ENCODE measurements around the gene ART5. TPM values are rescaled to one million over a fixed set of nuclear protein-coding genes. Genes with fewer than 3 reads are reported as not detected.

Gene ART5
- total RNA-seq, 1 experiment from 2014 or later, result 4.5 TPM

DNA sequence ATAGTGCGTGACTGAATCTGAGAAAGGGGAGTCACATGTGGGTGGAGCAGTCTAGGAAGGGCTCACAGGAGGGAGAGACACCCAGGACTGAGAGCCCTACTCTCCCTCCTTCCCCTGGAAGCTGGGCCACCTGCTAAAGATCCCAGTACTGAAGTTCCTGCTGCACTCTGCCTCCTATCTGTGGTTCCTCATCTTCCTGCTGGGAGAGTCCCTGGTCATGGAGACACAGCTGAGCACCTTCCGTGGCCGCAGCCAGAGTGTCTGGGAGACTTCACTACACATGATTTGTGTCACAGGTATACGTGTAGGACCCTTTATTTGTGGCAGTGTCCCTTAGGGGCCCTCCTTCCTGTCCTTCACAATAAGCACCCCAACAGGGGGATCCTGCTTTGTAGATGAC is 19.3 kb downstream of the ART5 start:
- TF ChIP-seq NR3C1 (CRISPR knock-in tag; conservative IDR thresholded peaks at IDR 0.05; ENCODE audit: low read depth) (no peak), FOXJ3 (CRISPR knock-in tag; IDR thresholded peaks at IDR 0.05; ENCODE audit: borderline replicate concordance) (no peak), ETV6 (CRISPR knock-in tag; IDR thresholded peaks at IDR 0.05) (no peak), ZNF423 (CRISPR knock-in tag; IDR thresholded peaks at IDR 0.05) (no peak), SOX15 (CRISPR knock-in tag; IDR thresholded peaks at IDR 0.05) (no peak), TEAD1 (CRISPR knock-in tag; IDR thresholded peaks at IDR 0.05) (no peak), KAT7 (CRISPR knock-in tag; IDR thresholded peaks at IDR 0.05; ENCODE audit: borderline replicate concordance) (no peak)
- TF ChIP-seq, protein P1, sequence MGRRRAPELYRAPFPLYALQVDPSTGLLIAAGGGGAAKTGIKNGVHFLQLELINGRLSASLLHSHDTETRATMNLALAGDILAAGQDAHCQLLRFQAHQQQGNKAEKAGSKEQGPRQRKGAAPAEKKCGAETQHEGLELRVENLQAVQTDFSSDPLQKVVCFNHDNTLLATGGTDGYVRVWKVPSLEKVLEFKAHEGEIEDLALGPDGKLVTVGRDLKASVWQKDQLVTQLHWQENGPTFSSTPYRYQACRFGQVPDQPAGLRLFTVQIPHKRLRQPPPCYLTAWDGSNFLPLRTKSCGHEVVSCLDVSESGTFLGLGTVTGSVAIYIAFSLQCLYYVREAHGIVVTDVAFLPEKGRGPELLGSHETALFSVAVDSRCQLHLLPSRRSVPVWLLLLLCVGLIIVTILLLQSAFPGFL (CRISPR knock-in tag; IDR thresholded peaks at IDR 0.05; ENCODE audit: borderline replicate concordance), result no peak
- TF ChIP-seq, protein P2, sequence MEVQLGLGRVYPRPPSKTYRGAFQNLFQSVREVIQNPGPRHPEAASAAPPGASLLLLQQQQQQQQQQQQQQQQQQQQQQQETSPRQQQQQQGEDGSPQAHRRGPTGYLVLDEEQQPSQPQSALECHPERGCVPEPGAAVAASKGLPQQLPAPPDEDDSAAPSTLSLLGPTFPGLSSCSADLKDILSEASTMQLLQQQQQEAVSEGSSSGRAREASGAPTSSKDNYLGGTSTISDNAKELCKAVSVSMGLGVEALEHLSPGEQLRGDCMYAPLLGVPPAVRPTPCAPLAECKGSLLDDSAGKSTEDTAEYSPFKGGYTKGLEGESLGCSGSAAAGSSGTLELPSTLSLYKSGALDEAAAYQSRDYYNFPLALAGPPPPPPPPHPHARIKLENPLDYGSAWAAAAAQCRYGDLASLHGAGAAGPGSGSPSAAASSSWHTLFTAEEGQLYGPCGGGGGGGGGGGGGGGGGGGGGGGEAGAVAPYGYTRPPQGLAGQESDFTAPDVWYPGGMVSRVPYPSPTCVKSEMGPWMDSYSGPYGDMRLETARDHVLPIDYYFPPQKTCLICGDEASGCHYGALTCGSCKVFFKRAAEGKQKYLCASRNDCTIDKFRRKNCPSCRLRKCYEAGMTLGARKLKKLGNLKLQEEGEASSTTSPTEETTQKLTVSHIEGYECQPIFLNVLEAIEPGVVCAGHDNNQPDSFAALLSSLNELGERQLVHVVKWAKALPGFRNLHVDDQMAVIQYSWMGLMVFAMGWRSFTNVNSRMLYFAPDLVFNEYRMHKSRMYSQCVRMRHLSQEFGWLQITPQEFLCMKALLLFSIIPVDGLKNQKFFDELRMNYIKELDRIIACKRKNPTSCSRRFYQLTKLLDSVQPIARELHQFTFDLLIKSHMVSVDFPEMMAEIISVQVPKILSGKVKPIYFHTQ (CRISPR knock-in tag; IDR thresholded peaks at IDR 0.05), result no peak
- TF ChIP-seq, protein P3, sequence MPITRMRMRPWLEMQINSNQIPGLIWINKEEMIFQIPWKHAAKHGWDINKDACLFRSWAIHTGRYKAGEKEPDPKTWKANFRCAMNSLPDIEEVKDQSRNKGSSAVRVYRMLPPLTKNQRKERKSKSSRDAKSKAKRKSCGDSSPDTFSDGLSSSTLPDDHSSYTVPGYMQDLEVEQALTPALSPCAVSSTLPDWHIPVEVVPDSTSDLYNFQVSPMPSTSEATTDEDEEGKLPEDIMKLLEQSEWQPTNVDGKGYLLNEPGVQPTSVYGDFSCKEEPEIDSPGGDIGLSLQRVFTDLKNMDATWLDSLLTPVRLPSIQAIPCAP (CRISPR knock-in tag; IDR thresholded peaks at IDR 0.05), result no peak
- Mint-ChIP-seq H3K4me3 (no peak overlapping the region), H3K27ac (no peak overlapping the region), H3K4me1 (peaks cover 6% of the 10 kb centered on the region), H3K27me3 (ENCODE audit: low read depth) (no peaks in the 10 kb centered on the region), H3K9me3 (no peaks in the 10 kb centered on the region), H3K36me3 (no peaks in the 10 kb centered on the region)
- no peak for ATAC-seq
- POLR2A ChIA-PET, result no interaction called here
- no peak for DNase-seq (ENCODE audit: low spot score)
- CTCF ChIA-PET, result no interaction called here

DNA sequence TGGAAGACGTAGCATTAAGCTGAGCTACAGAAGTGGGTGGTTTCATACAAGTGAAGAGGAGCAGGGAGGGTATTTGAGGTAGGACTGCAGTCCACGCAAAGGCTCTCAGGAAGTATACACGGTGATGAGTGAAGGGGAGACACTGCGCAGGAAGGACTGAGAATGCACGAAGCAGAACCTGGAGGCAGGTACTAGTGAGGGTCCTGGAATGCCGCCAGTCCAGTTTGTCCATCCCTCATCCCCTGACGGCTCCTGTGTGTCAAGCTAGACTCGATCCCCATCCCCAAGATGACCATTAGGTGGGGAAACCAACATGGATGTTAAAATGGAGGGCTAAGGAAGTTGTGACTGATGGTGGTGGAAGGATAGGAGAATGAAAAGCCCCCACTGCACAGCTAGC is 23.8 kb downstream of the ART5 start:
- no peak; the same call in 1 of the 2 replicates for ATAC-seq
- no peaks in the 10 kb centered on the region for H3K9me3 Mint-ChIP-seq
- TF ChIP-seq OVOL2 (CRISPR knock-in tag; IDR thresholded peaks at IDR 0.05; ENCODE audit: borderline replicate concordance), result no peak
- TF ChIP-seq, protein P4, sequence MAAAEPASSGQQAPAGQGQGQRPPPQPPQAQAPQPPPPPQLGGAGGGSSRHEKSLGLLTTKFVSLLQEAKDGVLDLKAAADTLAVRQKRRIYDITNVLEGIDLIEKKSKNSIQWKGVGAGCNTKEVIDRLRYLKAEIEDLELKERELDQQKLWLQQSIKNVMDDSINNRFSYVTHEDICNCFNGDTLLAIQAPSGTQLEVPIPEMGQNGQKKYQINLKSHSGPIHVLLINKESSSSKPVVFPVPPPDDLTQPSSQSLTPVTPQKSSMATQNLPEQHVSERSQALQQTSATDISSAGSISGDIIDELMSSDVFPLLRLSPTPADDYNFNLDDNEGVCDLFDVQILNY (CRISPR knock-in tag; IDR thresholded peaks at IDR 0.05), result no peak
- TF ChIP-seq GTF2I (CRISPR knock-in tag; conservative IDR thresholded peaks at IDR 0.05), result no peak
- no peak for TF ChIP-seq ZNF219 (CRISPR knock-in tag; IDR thresholded peaks at IDR 0.05; ENCODE audit: borderline replicate concordance)
- no peaks in the 10 kb centered on the region for H3K36me3 Mint-ChIP-seq
- no peak overlapping the region for H3K4me3 Mint-ChIP-seq
- H3K27ac Mint-ChIP-seq, result peak overlapping the region; percentile 6; the same call in 1 of the 2 replicates
- CTCF ChIA-PET, result interaction anchor here (1.4 kb wide), 1 partner anchor 8 kb away, joined by 6 read pairs; no protein-coding TSS in a partner anchor
- H3K4me1 Mint-ChIP-seq, result peaks cover 14% of the 10 kb centered on the region
- DNase-seq (ENCODE audit: low spot score), result no peak
- peaks cover 3% of the 10 kb centered on the region; the same call in 1 of the 2 replicates for H3K27me3 Mint-ChIP-seq (ENCODE audit: low read depth)
- POLR2A ChIA-PET, result interaction anchor here (0.8 kb wide), 1 partner anchor 10 kb away, joined by 4 read pairs; no protein-coding TSS in a partner anchor

DNA sequence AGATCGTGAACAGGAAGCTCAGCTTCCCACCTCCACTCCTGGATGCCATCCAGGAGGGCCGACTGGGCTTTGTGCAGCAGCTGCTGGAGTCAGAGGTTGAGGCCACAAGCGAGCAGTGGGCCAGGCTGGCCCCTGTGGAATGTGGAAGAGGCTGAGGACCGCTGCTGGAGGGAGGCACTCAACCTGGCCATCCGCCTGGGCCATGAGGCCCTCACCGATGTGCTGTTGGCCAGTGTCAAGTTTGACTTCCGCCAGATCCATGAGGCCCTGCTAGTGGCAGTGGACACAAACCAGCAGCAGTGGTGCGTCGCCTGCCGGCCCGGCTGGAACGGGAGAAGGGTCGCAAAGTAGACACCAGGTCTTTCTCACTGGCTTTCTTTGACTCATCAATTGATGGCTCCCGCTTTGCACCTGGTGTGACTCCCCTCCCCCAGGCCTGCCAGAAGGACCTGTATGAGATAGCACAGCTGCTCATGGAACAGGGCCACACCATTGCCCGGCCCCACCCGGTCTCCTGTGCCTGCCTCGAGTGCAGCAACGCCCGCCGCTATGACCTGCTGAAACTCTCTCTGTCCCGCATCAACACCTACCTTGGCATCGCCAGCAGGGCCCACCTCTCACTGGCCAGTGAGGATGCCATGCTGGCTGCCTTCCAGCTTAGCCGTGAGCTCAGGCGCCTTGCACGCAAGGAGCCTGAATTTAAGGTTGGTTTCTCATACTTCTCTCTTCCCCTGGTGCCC is 24.9 kb downstream of the ART5 start:
- Mint-ChIP-seq H3K4me3 (no peak overlapping the region), H3K36me3 (no peaks in the 10 kb centered on the region), H3K9me3 (peaks cover 6% of the 10 kb centered on the region), H3K4me1 (peaks cover 14% of the 10 kb centered on the region), H3K27ac (no peak overlapping the region), H3K27me3 (ENCODE audit: low read depth) (peaks cover 3% of the 10 kb centered on the region; the same call in 1 of the 2 replicates)
- ChIA-PET POLR2A (no interaction called here), CTCF (no interaction called here)
- ATAC-seq, result no peak
- no peak for DNase-seq (ENCODE audit: low spot score)
- no peak for TF ChIP-seq SMAD3 (CRISPR knock-in tag; IDR thresholded peaks at IDR 0.05; ENCODE audit: borderline replicate concordance)
- no peak for TF ChIP-seq ESRRA (CRISPR knock-in tag; IDR thresholded peaks at IDR 0.05; ENCODE audit: borderline replicate concordance)
- no peak for TF ChIP-seq FOXP1 (CRISPR knock-in tag; IDR thresholded peaks at IDR 0.05; ENCODE audit: borderline replicate concordance)
- TF ChIP-seq ZNF317 (CRISPR knock-in tag; IDR thresholded peaks at IDR 0.05; ENCODE audit: borderline replicate concordance, low read depth), result no peak
- TF ChIP-seq TEAD1 (CRISPR knock-in tag; IDR thresholded peaks at IDR 0.05), result no peak
- TF ChIP-seq, protein P5, sequence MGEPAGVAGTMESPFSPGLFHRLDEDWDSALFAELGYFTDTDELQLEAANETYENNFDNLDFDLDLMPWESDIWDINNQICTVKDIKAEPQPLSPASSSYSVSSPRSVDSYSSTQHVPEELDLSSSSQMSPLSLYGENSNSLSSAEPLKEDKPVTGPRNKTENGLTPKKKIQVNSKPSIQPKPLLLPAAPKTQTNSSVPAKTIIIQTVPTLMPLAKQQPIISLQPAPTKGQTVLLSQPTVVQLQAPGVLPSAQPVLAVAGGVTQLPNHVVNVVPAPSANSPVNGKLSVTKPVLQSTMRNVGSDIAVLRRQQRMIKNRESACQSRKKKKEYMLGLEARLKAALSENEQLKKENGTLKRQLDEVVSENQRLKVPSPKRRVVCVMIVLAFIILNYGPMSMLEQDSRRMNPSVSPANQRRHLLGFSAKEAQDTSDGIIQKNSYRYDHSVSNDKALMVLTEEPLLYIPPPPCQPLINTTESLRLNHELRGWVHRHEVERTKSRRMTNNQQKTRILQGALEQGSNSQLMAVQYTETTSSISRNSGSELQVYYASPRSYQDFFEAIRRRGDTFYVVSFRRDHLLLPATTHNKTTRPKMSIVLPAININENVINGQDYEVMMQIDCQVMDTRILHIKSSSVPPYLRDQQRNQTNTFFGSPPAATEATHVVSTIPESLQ (CRISPR knock-in tag; IDR thresholded peaks at IDR 0.05), result no peak
- TF ChIP-seq NR2C2 (CRISPR knock-in tag; IDR thresholded peaks at IDR 0.05), result no peak
- TF ChIP-seq, protein P6, sequence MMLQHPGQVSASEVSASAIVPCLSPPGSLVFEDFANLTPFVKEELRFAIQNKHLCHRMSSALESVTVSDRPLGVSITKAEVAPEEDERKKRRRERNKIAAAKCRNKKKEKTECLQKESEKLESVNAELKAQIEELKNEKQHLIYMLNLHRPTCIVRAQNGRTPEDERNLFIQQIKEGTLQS (CRISPR knock-in tag; conservative IDR thresholded peaks at IDR 0.05), result no peak
- no peak for TF ChIP-seq IRF2 (CRISPR knock-in tag; IDR thresholded peaks at IDR 0.05; ENCODE audit: borderline replicate concordance, low read depth)
- TF ChIP-seq GRHL2 (CRISPR knock-in tag; IDR thresholded peaks at IDR 0.05; ENCODE audit: insufficient replicate concordance, severe bottlenecking), result no peak
- TF ChIP-seq NFATC4 (CRISPR knock-in tag; IDR thresholded peaks at IDR 0.05), result no peak
- no peak for TF ChIP-seq TCF7 (CRISPR knock-in tag; IDR thresholded peaks at IDR 0.05; ENCODE audit: low read depth)
